ENCODE results near the gene CFAP299. TPM values are rescaled to one million over a fixed set of nuclear protein-coding genes. Genes with fewer than 3 reads are reported as not detected.

The CFAP299 gene
- total and polyA plus RNA-seq, 2 of the 8 experiments (the other 6 are each of a cell fraction or from before 2014, with no cell fraction given), result not detected

GRCh38 chr4:80585542-80585941 lies 250.0 kb downstream of the CFAP299 start:
- Histone ChIP-seq H3K14ac (ENCODE audit: insufficient read length) (no peak overlapping the region), H3K9me3 (ENCODE audit: insufficient read depth in 2 of 2, low read depth in 1 of 2, low read length in 1 of 2) (no peaks in the 10 kb centered on the region), H3K79me1 (ENCODE audit: low read depth, low read length) (no peaks in the 10 kb centered on the region), H3K56ac (replicated peaks; ENCODE audit: insufficient read length, low read depth, low read length) (no peak overlapping the region), H3K4ac (replicated peaks; ENCODE audit: insufficient read length, low read depth, low read length) (no peak overlapping the region), H3K4me3 (ENCODE audit: extremely low read depth in 1 of 4, insufficient read depth in 2 of 4, low read depth in 3 of 4, low read length in 4 of 4) (no peak overlapping the region), H3K23ac (ENCODE audit: insufficient read length) (no peak overlapping the region), H3K4me1 (replicated peaks in 1 of 4; ENCODE audit: control insufficient read depth in 3 of 4, insufficient read depth in 4 of 4, low read length in 3 of 4) (no peaks in the 10 kb centered on the region), H2AK5ac (ENCODE audit: low read depth, low read length) (no peak overlapping the region), H2BK12ac (ENCODE audit: low read depth, low read length) (no peak overlapping the region), H3K36me3 (ENCODE audit: control insufficient read depth in 2 of 4, insufficient read depth in 4 of 4, low read length in 3 of 4) (no peaks in the 10 kb centered on the region), H2BK120ac (replicated peaks; ENCODE audit: low read depth, low read length) (no peak overlapping the region), H4K8ac (ENCODE audit: extremely low read depth, insufficient read depth, low read length) (no peak overlapping the region), H3K9ac (replicated peaks in 1 of 4; ENCODE audit: extremely low read depth in 1 of 4, low read depth in 3 of 4, low read length in 3 of 4) (no peak overlapping the region), H4K20me1 (replicated peaks in 1 of 2; ENCODE audit: control insufficient read depth in 1 of 2, insufficient read depth in 2 of 2, low read length in 2 of 2) (no peaks in the 10 kb centered on the region), H3K18ac (ENCODE audit: extremely low read depth, low read length) (no peak overlapping the region), H3K23me2 (ENCODE audit: low read depth, low read length) (no peaks in the 10 kb centered on the region), H2BK5ac (ENCODE audit: low read depth, low read length) (no peak overlapping the region), H2BK15ac (ENCODE audit: low read length) (no peak overlapping the region), H3K27me3 (replicated peaks in 1 of 4; ENCODE audit: control insufficient read depth in 3 of 4, extremely low read depth in 1 of 4, insufficient read depth in 3 of 4, low read length in 3 of 4) (no peaks in the 10 kb centered on the region), H3K27ac (ENCODE audit: low read depth, low read length) (no peak overlapping the region), H2BK20ac (ENCODE audit: low read length) (no peak overlapping the region), H2AFZ (ENCODE audit: low read length) (no peak overlapping the region), H4K91ac (replicated peaks; ENCODE audit: insufficient read length, low read length) (no peak overlapping the region), H3K79me2 (ENCODE audit: control insufficient read depth in 1 of 2, insufficient read depth in 2 of 2, low read length in 2 of 2) (no peaks in the 10 kb centered on the region), H3K4me2 (ENCODE audit: insufficient read depth in 1 of 2, low read depth in 2 of 2, low read length in 2 of 2) (no peak overlapping the region), H4K5ac (ENCODE audit: insufficient read length, low read depth, low read length) (no peak overlapping the region)
- ChIA-PET POLR2A (ENCODE audit: partially characterized antibody) (no interaction called here), CTCF (ENCODE audit: partially characterized antibody) (interaction anchor here (1.0 kb wide), 1 partner anchor 10 kb away, joined by 3 read pairs; no protein-coding TSS in a partner anchor)
- DNase-seq (ENCODE audit: low read depth in 1 of 2, low spot score in 2 of 2) (no peak), FAIRE-seq (no peak)
- no peak for TF ChIP-seq ATF3 (IDR thresholded peaks at IDR 0.05; ENCODE audit: insufficient read depth, low read depth, low read length)
- TF ChIP-seq SIRT6 (IDR thresholded peaks at IDR 0.05; ENCODE audit: low read length), result no peak
- no peak for TF ChIP-seq KDM1A (IDR thresholded peaks at IDR 0.05; ENCODE audit: borderline replicate concordance, low read length)
- no peak for TF ChIP-seq CBX8 (IDR thresholded peaks at IDR 0.05; ENCODE audit: borderline replicate concordance, low read depth, low read length)
- no peak for TF ChIP-seq SP4 (IDR thresholded peaks at IDR 0.05; ENCODE audit: low read length)
